DND-41 (cell line): ENCODE measurements around the gene TAB2.

Source experiments
- CTCF ChIP-seq: IDR thresholded peaks from 2 replicates; pipeline ENCODE4 v1.5.1; 2012; ENCODE audit warnings: borderline replicate concordance, low read length, moderate library complexity, mild to moderate bottlenecking; ENCODE audit not compliant: poor library complexity, severe bottlenecking; ENCODE audit errors: extremely low read depth
- EZH2 ChIP-seq: IDR thresholded peaks from 3 replicates; pipeline ENCODE4 v1.6.1; 2012; ENCODE audit warnings: borderline replicate concordance, low read depth, mild to moderate bottlenecking, moderate library complexity, low read length, inconsistent platforms; ENCODE audit not compliant: severe bottlenecking

GRCh38 chr6:149365197-149365596 lies 47.7 kb downstream of the TAB2 start:
- no peak for TF ChIP-seq CTCF
- TF ChIP-seq EZH2, result no peak
